ENCODE data around the gene ASL. TPM values are rescaled to one million over a fixed set of nuclear protein-coding genes. Genes with fewer than 3 reads are reported as not detected.

ASL gene
- total and polyA plus RNA-seq, 12 donors, result 10.1 to 27.5 (median 13.5) TPM

- Histone ChIP-seq H3K36me3 (peaks cover 0 to 34% (median 0%) of the 10 kb centered on the region in 9 donors), H3K4me3 (no peak overlapping the region), H3K4me1 (peaks cover 0 to 28% (median 15%) of the 10 kb centered on the region in 9 donors), H3K27me3 (no peaks in the 10 kb centered on the region), H3K27ac (no peak overlapping the region), H3K9me3 (no peaks in the 10 kb centered on the region)
- no peak for TF ChIP-seq CTCF (IDR thresholded peaks at IDR 0.05)
- DNase-seq, result peak in 1 of 2 donors; percentile 35
- intact Hi-C loops (cut with DNase I), result loop anchor here in 3 of 10 donors (5.0 to 10.0 kb wide), 3 partner anchors 34 to 93 kb away; partner anchors contain the start of genes CRCP (in 1 of the 3) and GUSB (in 1 of the 3)
- ATAC-seq, result no peak
- 64 to 76% methylated on average over 5 of the region's 5 CpGs for WGBS, 2 donors
Measured at GRCh38 chr7:66078067-66078466, 2.4 kb downstream of the ASL start.

- ATAC-seq, result no peak
- H3K4me3 ChIP-seq, result no peak overlapping the region
- no peak for DNase-seq
- no peaks in the 10 kb centered on the region for H3K9me3 ChIP-seq
- WGBS, 2 donors, result 99% methylated on average over 6 of the region's 6 CpGs
- H3K27ac ChIP-seq, result no peak overlapping the region
- intact Hi-C loops (cut with DNase I), result no loop called here
- peaks cover 0 to 70% (median 0%) of the 10 kb centered on the region in 9 donors for H3K36me3 ChIP-seq
- H3K4me1 ChIP-seq, result peaks cover 0 to 13% (median under 1%) of the 10 kb centered on the region in 9 donors
- H3K27me3 ChIP-seq, result no peaks in the 10 kb centered on the region
- TF ChIP-seq CTCF (IDR thresholded peaks at IDR 0.05), result no peak
Measured at GRCh38 chr7:66082083-66082482, 6.5 kb downstream of the ASL start.

- no peak for TF ChIP-seq CTCF (IDR thresholded peaks at IDR 0.05)
- intact Hi-C loops (cut with DNase I), result no loop called here
- no peak overlapping the region for H3K4me3 ChIP-seq
- no peaks in the 10 kb centered on the region for H3K9me3 ChIP-seq
- H3K4me1 ChIP-seq, result peaks cover 0 to 5% (median 0%) of the 10 kb centered on the region in 9 donors
- ATAC-seq, result no peak
- WGBS, 2 donors, result 95 to 98% methylated on average over 16 of the region's 16 CpGs
- H3K36me3 ChIP-seq, result peaks cover 0 to 79% (median 0%) of the 10 kb centered on the region in 9 donors
- DNase-seq, result no peak
- H3K27me3 ChIP-seq, result no peaks in the 10 kb centered on the region
- no peak overlapping the region for H3K27ac ChIP-seq
Measured at GRCh38 chr7:66082886-66083415, 7.3 kb downstream of the ASL start.

- H3K27me3 ChIP-seq, result no peaks in the 10 kb centered on the region
- no peak for DNase-seq
- intact Hi-C loops (cut with DNase I), result no loop called here
- no peaks in the 10 kb centered on the region for H3K4me1 ChIP-seq
- no peak overlapping the region for H3K4me3 ChIP-seq
- no peak for ATAC-seq
- peaks cover 0 to 86% (median 0%) of the 10 kb centered on the region in 9 donors for H3K36me3 ChIP-seq
- no peaks in the 10 kb centered on the region for H3K9me3 ChIP-seq
- 93 to 94% methylated on average over 2 of the region's 2 CpGs for WGBS, 2 donors
- H3K27ac ChIP-seq, result no peak overlapping the region
- TF ChIP-seq CTCF (IDR thresholded peaks at IDR 0.05), result no peak
Measured at GRCh38 chr7:66083677-66084076, 8.1 kb downstream of the ASL start.
